K562 (cell line): Measurements from ENCODE around the gene KCNT1.

ENCODE experiments used
- ARID4B ChIP-seq: sonication (generic); formaldehyde crosslinking; IDR thresholded peaks from 2 replicates; pipeline ENCODE4 v1.8.0; 2022; ENCODE audit warnings: mild to moderate bottlenecking, missing genetic modification reagents
- BHLHE40 ChIP-seq: IDR thresholded peaks from 2 replicates; pipeline ENCODE4 v1.6.1; 2011; ENCODE audit warnings: low read length, improper control_type of control experiment
- CTCF ChIP-seq, 3 experiments: IDR thresholded peaks in 2 of 3; conservative IDR thresholded peaks in 1 of 3; 2 replicates each; pipeline ENCODE4 v1.5.1; 2011 to 2012; ENCODE audit warnings: low read length in 3 of 3, mild to moderate bottlenecking in 3 of 3, control low read depth in 2 of 3, improper control_type of control experiment in 1 of 3, inconsistent platforms in 1 of 3, low read depth in 1 of 3, mixed read lengths in 1 of 3, moderate library complexity in 1 of 3; ENCODE audit not compliant: insufficient read depth in 2 of 3
- ELF1 ChIP-seq: fragments of 200-800 bp; sonication (Bioruptor generic); IDR thresholded peaks from 2 replicates; pipeline ENCODE4 v1.6.1; 2016; ENCODE audit warnings: missing genetic modification characterization, missing compliant biosample characterization
- EP300 ChIP-seq: IDR thresholded peaks from 2 replicates; pipeline ENCODE4 v1.6.1; 2012; ENCODE audit warnings: low read length, improper control_type of control experiment
- SIN3A ChIP-seq, 2 experiments: fragments of 150-350 bp in 1 of 2; IDR thresholded peaks; 2 replicates each; pipeline ENCODE4 v1.6.1; 2011 to 2016; ENCODE audit warnings: borderline replicate concordance in 2 of 2, low read depth in 2 of 2, low read length in 2 of 2, mild to moderate bottlenecking in 2 of 2, moderate library complexity in 2 of 2; ENCODE audit not compliant: control insufficient read depth in 1 of 2
- SMAD2 ChIP-seq: fragments of 150-350 bp; IDR thresholded peaks from 2 replicates; pipeline ENCODE4 v1.6.1; 2014; ENCODE audit warnings: low read depth, mild to moderate bottlenecking, low read length
- SMC3 ChIP-seq: conservative IDR thresholded peaks from 2 replicates; pipeline ENCODE4 v1.6.1; 2011; ENCODE audit warnings: low read depth, low read length, improper control_type of control experiment; ENCODE audit not compliant: insufficient read depth
- SRSF7 ChIP-seq: fragments of 200-400 bp; formaldehyde crosslinking; optimal IDR thresholded peaks from 2 replicates; pipeline ENCODE3; 2017; ENCODE audit warnings: mild to moderate bottlenecking, low read depth, low read length
- SUPT5H ChIP-seq: fragments of 450-650 bp; IDR thresholded peaks from 2 replicates; pipeline ENCODE4 v1.6.1; 2016
- ZFX ChIP-seq: sonication (generic); formaldehyde crosslinking; IDR thresholded peaks from 2 replicates; pipeline ENCODE4 v1.8.0; 2022; ENCODE audit warnings: mild to moderate bottlenecking, missing genetic modification reagents, moderate library complexity
- ZNF592 ChIP-seq: fragments of 450-650 bp; IDR thresholded peaks from 2 replicates; pipeline ENCODE4 v1.6.1; 2017; ENCODE audit warnings: antibody characterized with exemption, mild to moderate bottlenecking
- TF ChIP-seq, protein P1 (sequence below): sonication (generic); formaldehyde crosslinking; IDR thresholded peaks from 2 replicates; pipeline ENCODE4 v1.8.1; 2022; ENCODE audit warnings: missing genetic modification reagents

- TF ChIP-seq ELF1 (tag), result no peak
- no peak for TF ChIP-seq SRSF7
- TF ChIP-seq BHLHE40, result no peak
- TF ChIP-seq ZNF592, result no peak
- TF ChIP-seq, protein P1, sequence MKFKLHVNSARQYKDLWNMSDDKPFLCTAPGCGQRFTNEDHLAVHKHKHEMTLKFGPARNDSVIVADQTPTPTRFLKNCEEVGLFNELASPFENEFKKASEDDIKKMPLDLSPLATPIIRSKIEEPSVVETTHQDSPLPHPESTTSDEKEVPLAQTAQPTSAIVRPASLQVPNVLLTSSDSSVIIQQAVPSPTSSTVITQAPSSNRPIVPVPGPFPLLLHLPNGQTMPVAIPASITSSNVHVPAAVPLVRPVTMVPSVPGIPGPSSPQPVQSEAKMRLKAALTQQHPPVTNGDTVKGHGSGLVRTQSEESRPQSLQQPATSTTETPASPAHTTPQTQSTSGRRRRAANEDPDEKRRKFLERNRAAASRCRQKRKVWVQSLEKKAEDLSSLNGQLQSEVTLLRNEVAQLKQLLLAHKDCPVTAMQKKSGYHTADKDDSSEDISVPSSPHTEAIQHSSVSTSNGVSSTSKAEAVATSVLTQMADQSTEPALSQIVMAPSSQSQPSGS (CRISPR knock-in tag), result no peak
- TF ChIP-seq ARID4B (CRISPR knock-in tag), result no peak
- no peak for TF ChIP-seq SMC3
- TF ChIP-seq EP300, result no peak
- peak in 2 of 3 experiments; percentile 8 to 34; a peak in 1 of 6 replicates for TF ChIP-seq CTCF (IDR thresholded peaks at IDR 0.05 in 2 of 3, conservative IDR thresholded peaks at IDR 0.05 in 1 of 3; ENCODE audit: insufficient read depth in 2 of 3, low read depth in 1 of 3, low read length in 3 of 3)
- TF ChIP-seq SIN3A (IDR thresholded peaks at IDR 0.05; ENCODE audit: borderline replicate concordance in 2 of 2, control insufficient read depth in 1 of 2, low read depth in 2 of 2, low read length in 2 of 2), result no peak
- TF ChIP-seq SUPT5H, result no peak
- TF ChIP-seq SMAD2, result no peak
- TF ChIP-seq ZFX (CRISPR knock-in tag), result no peak
These were observed 117.9 kb downstream of the KCNT1 start for GRCh38 chr9:135819905-135820304.
